ENCODE results near the gene PCBP4.

Gene PCBP4

GRCh38 chr3:51937611-51938450, 29.4 kb downstream of the PCBP4 start:
- no peak for DNase-seq (ENCODE audit: low read depth)
- no peak overlapping the region for H3K4me3 ChIP-seq (replicated peaks; ENCODE audit: low read depth, low read length)
- no peak for TF ChIP-seq CTCF (IDR thresholded peaks at IDR 0.05; ENCODE audit: low read length, missing control alignments)

- no peak for DNase-seq (ENCODE audit: low read depth)
- no peak overlapping the region for H3K4me3 ChIP-seq (replicated peaks; ENCODE audit: low read depth, low read length)
- TF ChIP-seq CTCF (IDR thresholded peaks at IDR 0.05; ENCODE audit: low read length, missing control alignments) = no peak
Observed at GRCh38 chr3:51937014-51937413, 30.2 kb downstream of the PCBP4 start.

GRCh38 chr3:51935886-51936755, 31.1 kb downstream of the PCBP4 start:
- no peak for DNase-seq (ENCODE audit: low read depth)
- no peak overlapping the region for H3K4me3 ChIP-seq (replicated peaks; ENCODE audit: low read depth, low read length)
- no peak for TF ChIP-seq CTCF (IDR thresholded peaks at IDR 0.05; ENCODE audit: low read length, missing control alignments)

GRCh38 chr3:51934991-51935885, 32.0 kb downstream of the PCBP4 start:
- H3K4me3 ChIP-seq (replicated peaks; ENCODE audit: low read depth, low read length) = no peak overlapping the region
- no peak for TF ChIP-seq CTCF (IDR thresholded peaks at IDR 0.05; ENCODE audit: low read length, missing control alignments)
- no peak for DNase-seq (ENCODE audit: low read depth)

- H3K4me3 ChIP-seq (replicated peaks; ENCODE audit: low read depth, low read length) = no peak overlapping the region
- DNase-seq (ENCODE audit: low read depth) = no peak
- TF ChIP-seq CTCF (IDR thresholded peaks at IDR 0.05; ENCODE audit: low read length, missing control alignments) = no peak
Observed at GRCh38 chr3:51934139-51934850, 33.0 kb downstream of the PCBP4 start.
